Measurements from ENCODE around the gene KIF1C. TPM values are rescaled to one million over a fixed set of nuclear protein-coding genes. Genes with fewer than 3 reads are reported as not detected.
A peak's percentile ranks its signal among the peaks of the same experiment; 100 is the strongest.

The KIF1C gene
- total and polyA plus RNA-seq, 9 of the 15 experiments (the other 6 are each of a cell fraction or from before 2014, with no cell fraction given): 0.38 to 68.4 (median 25.1) TPM

DNA sequence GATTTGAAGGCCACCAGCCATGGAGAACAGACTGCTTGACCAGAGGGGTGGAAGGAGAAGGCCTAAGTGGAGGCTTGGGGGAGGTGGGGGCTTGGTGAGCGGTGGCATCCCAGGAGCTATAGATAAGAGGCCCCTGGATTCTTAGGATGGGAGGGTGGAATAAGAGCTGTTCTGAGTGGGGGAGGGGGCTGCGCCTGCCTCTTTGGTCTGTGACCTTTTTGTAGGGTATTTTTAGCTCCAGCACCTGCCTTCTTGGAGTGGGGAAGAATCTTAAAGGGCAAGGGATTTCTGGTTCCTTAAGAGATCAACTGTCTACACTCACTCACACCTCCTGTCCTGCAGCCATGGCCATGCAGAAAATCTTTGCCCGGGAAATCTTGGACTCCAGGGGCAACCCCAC lies 46.3 kb upstream of the KIF1C start:
- Histone ChIP-seq H3K9me3 (replicated peaks; ENCODE audit: control insufficient read depth, insufficient read depth, low read depth, low read length) (no peaks in the 10 kb centered on the region), H3K9ac (ENCODE audit: insufficient read depth in 1 of 2, low read depth in 2 of 2, low read length in 2 of 2) (peak overlapping the region; percentile 89 to 96), H3K4me1 (replicated peaks in 1 of 2; ENCODE audit: control insufficient read depth in 2 of 2, insufficient read depth in 2 of 2, low read length in 2 of 2) (peaks cover 15 to 47% of the 10 kb centered on the region in 2 experiments), H3K27ac (ENCODE audit: extremely low read depth, low read depth, low read length) (peak overlapping the region; percentile 98), H3K36me3 (ENCODE audit: control insufficient read depth, insufficient read depth, low read length) (peaks cover 14% of the 10 kb centered on the region; the same call in 2 of the 3 replicates), H4K20me1 (replicated peaks; ENCODE audit: control insufficient read depth, insufficient read depth, low read length) (peaks cover 7% of the 10 kb centered on the region), H3K79me2 (ENCODE audit: control insufficient read depth, insufficient read depth, low read length) (peaks cover 38% of the 10 kb centered on the region), H3K9me1 (ENCODE audit: control insufficient read depth, insufficient read depth, low read length) (no peaks in the 10 kb centered on the region), H3K4me2 (ENCODE audit: insufficient read depth, low read length) (peak overlapping the region; percentile 84), H2AFZ (ENCODE audit: low read depth, low read length) (no peak overlapping the region), H3K27me3 (ENCODE audit: control insufficient read depth in 2 of 2, insufficient read depth in 2 of 2, low read length in 2 of 2) (no peaks in the 10 kb centered on the region), H3K4me3 (peak overlapping the region; percentile 97)
- CTCF ChIA-PET (ENCODE audit: low intra/inter-chr PET ratio): no interaction called here
- ATAC-seq (no peak), DNase-seq (ENCODE audit: extremely low read depth in 1 of 4, low spot score in 3 of 4) (peak in 2 of 4 experiments; percentile 54 to 64), FAIRE-seq (no peak)
- POLR2A ChIA-PET: interaction anchor here (0.6 to 4.7 kb wide), 6 partner anchors 8 to 63 kb away, joined by 3 to 38 read pairs (median 6); partner anchors contain the start of genes RNF167, SLC25A11 and SPAG7
- no TSS peak for BruUV-seq (replicated peaks)
- intact Hi-C loops (cut with micrococcal nuclease) (loop anchor here (1.0 kb wide), 1 partner anchor 16 kb away; the partner anchor contains the start of gene SPAG7), in situ Hi-C loops (cut with MboI) (no loop called here)
- TF ChIP-seq, protein P1, sequence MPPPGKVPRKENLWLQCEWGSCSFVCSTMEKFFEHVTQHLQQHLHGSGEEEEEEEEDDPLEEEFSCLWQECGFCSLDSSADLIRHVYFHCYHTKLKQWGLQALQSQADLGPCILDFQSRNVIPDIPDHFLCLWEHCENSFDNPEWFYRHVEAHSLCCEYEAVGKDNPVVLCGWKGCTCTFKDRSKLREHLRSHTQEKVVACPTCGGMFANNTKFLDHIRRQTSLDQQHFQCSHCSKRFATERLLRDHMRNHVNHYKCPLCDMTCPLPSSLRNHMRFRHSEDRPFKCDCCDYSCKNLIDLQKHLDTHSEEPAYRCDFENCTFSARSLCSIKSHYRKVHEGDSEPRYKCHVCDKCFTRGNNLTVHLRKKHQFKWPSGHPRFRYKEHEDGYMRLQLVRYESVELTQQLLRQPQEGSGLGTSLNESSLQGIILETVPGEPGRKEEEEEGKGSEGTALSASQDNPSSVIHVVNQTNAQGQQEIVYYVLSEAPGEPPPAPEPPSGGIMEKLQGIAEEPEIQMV (tag; conservative IDR thresholded peaks at IDR 0.05; ENCODE audit: low read depth): no peak
- TF ChIP-seq HMBOX1 (IDR thresholded peaks at IDR 0.05) (no peak), MED1 (CRISPR knock-in tag; IDR thresholded peaks at IDR 0.05; ENCODE audit: borderline replicate concordance) (no peak), MEF2A (IDR thresholded peaks at IDR 0.05; ENCODE audit: control insufficient read depth, low read depth, low read length) (peak; percentile 65; the same call in 1 of the 2 replicates), TRIM28 (IDR thresholded peaks at IDR 0.05) (no peak), ZNF717 (CRISPR knock-in tag; IDR thresholded peaks at IDR 0.05) (no peak), SMAD2 (IDR thresholded peaks at IDR 0.05; ENCODE audit: low read depth, low read length) (no peak), MNT (conservative IDR thresholded peaks at IDR 0.05) (no peak), PYGO2 (tag; IDR thresholded peaks at IDR 0.05) (no peak), ZBTB7A (IDR thresholded peaks at IDR 0.05; ENCODE audit: borderline replicate concordance, control insufficient read depth, low read depth, low read length) (0 out of 2 replicates have a peak, but pooled peaks have one; percentile 38), GATAD2A (IDR thresholded peaks at IDR 0.05) (0 out of 2 replicates have a peak, but pooled peaks have one; percentile 23), CBX1 (IDR thresholded peaks at IDR 0.05; ENCODE audit: low read depth) (no peak)
- TF ChIP-seq, protein P2, sequence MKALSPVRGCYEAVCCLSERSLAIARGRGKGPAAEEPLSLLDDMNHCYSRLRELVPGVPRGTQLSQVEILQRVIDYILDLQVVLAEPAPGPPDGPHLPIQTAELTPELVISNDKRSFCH (CRISPR knock-in tag; IDR thresholded peaks at IDR 0.05): no peak
- TF ChIP-seq, protein P2 (tag; IDR thresholded peaks at IDR 0.05): peak; percentile 95
- WGBS (ENCODE audit: insufficient coverage, low coverage, missing lambda C conversion rate): 21% methylated on average over 2 of the region's 3 CpGs

Measured in K562 (cell line).